PC-3 (cell line): ENCODE results near the gene COL4A5.

Source experiments
- EZH2 ChIP-seq: fragments of 300-600 bp; sonication (generic); IDR thresholded peaks from one replicate; pipeline ENCODE4 v1.6.1; 2017; ENCODE audit warnings: antibody characterized with exemption, mild to moderate bottlenecking, low read length; ENCODE audit not compliant: unreplicated experiment
- EZH2phosphoT487 ChIP-seq: fragments of 300-600 bp; sonication (generic); IDR thresholded peaks from 2 replicates; pipeline ENCODE4 v1.6.1; 2018; ENCODE audit warnings: mild to moderate bottlenecking, antibody characterized with exemption, low read length, borderline replicate concordance
- TF ChIP-seq, protein P1 (sequence below): fragments of 300-600 bp; sonication (generic); conservative IDR thresholded peaks from 2 replicates; pipeline ENCODE4 v1.5.1; 2017; ENCODE audit warnings: antibody characterized with exemption, low read depth, mild to moderate bottlenecking, low read length

DNA sequence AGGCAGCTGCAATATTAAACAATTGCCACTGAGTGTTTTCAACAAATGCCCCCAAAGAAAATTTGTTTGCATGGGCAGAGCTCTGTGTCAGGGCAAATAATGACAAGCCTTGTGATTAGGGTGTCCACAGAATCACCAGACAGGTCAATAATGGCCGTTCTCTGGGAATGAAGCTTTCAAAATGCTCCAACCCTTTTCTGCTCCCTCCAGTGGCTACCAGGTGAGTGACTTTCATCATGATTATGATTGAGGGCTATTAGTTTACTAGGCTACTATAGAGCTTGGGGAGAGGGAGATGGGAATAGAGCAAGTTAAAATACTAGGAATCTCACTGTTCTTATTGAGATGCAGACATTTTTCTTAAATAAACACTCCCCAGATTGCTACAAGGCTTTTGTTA lies 273.2 kb downstream of the COL4A5 start:
- TF ChIP-seq, protein P1, sequence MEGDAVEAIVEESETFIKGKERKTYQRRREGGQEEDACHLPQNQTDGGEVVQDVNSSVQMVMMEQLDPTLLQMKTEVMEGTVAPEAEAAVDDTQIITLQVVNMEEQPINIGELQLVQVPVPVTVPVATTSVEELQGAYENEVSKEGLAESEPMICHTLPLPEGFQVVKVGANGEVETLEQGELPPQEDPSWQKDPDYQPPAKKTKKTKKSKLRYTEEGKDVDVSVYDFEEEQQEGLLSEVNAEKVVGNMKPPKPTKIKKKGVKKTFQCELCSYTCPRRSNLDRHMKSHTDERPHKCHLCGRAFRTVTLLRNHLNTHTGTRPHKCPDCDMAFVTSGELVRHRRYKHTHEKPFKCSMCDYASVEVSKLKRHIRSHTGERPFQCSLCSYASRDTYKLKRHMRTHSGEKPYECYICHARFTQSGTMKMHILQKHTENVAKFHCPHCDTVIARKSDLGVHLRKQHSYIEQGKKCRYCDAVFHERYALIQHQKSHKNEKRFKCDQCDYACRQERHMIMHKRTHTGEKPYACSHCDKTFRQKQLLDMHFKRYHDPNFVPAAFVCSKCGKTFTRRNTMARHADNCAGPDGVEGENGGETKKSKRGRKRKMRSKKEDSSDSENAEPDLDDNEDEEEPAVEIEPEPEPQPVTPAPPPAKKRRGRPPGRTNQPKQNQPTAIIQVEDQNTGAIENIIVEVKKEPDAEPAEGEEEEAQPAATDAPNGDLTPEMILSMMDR = peak; percentile 28
- TF ChIP-seq EZH2phosphoT487 (no peak), EZH2 (no peak)
